Measurements from ENCODE around the gene SLC22A6. TPM values are rescaled to one million over a fixed set of nuclear protein-coding genes. Genes with fewer than 3 reads are reported as not detected.

The SLC22A6 gene
- polyA plus RNA-seq, 2 donors: not detected

GRCh38 chr11:62926680-62927455 is 57.9 kb downstream of the SLC22A6 start:
- Histone ChIP-seq H3K27me3 (ENCODE audit: control insufficient read depth in 1 of 2, insufficient read depth in 2 of 2, low read length in 2 of 2) (peaks cover 4 to 32% of the 10 kb centered on the region in 2 donors), H3K36me3 (ENCODE audit: control insufficient read depth in 2 of 2, insufficient read depth in 2 of 2, low read length in 1 of 2) (no peaks in the 10 kb centered on the region), H3K4me3 (ENCODE audit: low read depth in 1 of 2, low read length in 2 of 2) (no peak overlapping the region), H3K4me1 (ENCODE audit: control insufficient read depth in 2 of 2, insufficient read depth in 2 of 2, low read length in 1 of 2) (peaks cover 6 to 12% of the 10 kb centered on the region in 2 donors), H3K27ac (ENCODE audit: low read depth in 2 of 2, low read length in 1 of 2) (no peak overlapping the region), H3K9me3 (ENCODE audit: control insufficient read depth in 2 of 2, insufficient read depth in 1 of 2, low read depth in 1 of 2, low read length in 1 of 2) (peaks cover 3% of the 10 kb centered on the region in 2 donors)
- 20 to 25% methylated on average over 53 of the region's 53 CpGs for WGBS, 2 donors

Other genes with a start within 250 kb of the SLC22A6 start
- 1 to 10 TPM; 1.9 to 4.0 TPM for gene ZBTB3, start 230.8 kb downstream of the SLC22A6 start, polyA plus RNA-seq
- 10 to 100 TPM; 43.2 to 94.0 TPM for gene POLR2G, start 223.4 kb downstream of the SLC22A6 start, polyA plus RNA-seq
- 10 to 100 TPM; 17.0 to 21.6 TPM for gene TAF6L, start 213.6 kb downstream of the SLC22A6 start, polyA plus RNA-seq
- gene TMEM179B, start 197.6 kb downstream of the SLC22A6 start, polyA plus RNA-seq: 10 to 100 TPM; 30.5 to 41.2 TPM
- gene TMEM223, start 193.0 kb downstream of the SLC22A6 start, polyA plus RNA-seq: 10 to 100 TPM; 13.8 to 19.7 TPM
- 10 to 100 TPM; 77.9 to 84.7 TPM for gene NXF1, start 179.5 kb downstream of the SLC22A6 start, polyA plus RNA-seq
- gene STX5, start 152.9 kb downstream of the SLC22A6 start, polyA plus RNA-seq: 10 to 100 TPM; 14.5 to 25.2 TPM
- gene TEX54, start 152.1 kb downstream of the SLC22A6 start, polyA plus RNA-seq: not detected
- 10 to 100 TPM; 44.0 to 44.6 TPM for gene WDR74, start 145.4 kb downstream of the SLC22A6 start, polyA plus RNA-seq
- gene SLC3A2, start 104.1 kb downstream of the SLC22A6 start, polyA plus RNA-seq: 100 to 1,000 TPM in 1 of 2 donors, 10 to 100 TPM in 1; 90.5 to 146 TPM
- gene CHRM1, start 63.6 kb downstream of the SLC22A6 start, polyA plus RNA-seq: under 1 TPM in 1 of 2 donors, not detected in 1; 0.01 TPM
- gene SLC22A8, start 30.9 kb upstream of the SLC22A6 start, polyA plus RNA-seq: not detected
- gene SLC22A24, start 159.3 kb upstream of the SLC22A6 start, polyA plus RNA-seq: not detected